Bone marrow (tissue), 2 donors: ENCODE results near the gene ARHGAP8.
"Not testable (repeated sequence)": the region's sequence is repeated elsewhere in the genome, so short reads cannot be mapped to it uniquely, and the experiment has no call there.

Source experiments
- DNase-seq, 2 donors: peaks; one replicate each; lab custom pipeline; 2025; lab: John Stamatoyannopoulos, UW

The ARHGAP8 gene

DNA sequence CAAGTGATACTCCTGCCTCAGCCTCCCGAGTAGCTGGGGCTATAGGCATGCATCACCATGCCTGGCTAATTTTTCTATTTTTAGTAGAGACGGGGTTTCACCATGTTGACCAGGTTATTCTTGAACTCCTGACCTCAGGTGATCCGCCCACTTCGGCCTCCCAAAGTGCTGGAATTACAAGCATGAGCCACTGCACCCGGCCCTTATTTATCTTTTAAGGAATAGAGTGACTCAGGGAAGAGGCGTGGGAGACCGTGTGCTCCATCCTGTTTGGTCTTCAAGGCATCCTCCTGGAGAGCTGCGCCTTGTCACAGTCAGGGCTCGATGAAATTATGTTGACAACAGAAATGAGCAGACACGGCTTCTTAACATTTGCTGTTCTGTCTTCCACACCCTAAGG is 12.7 kb upstream of the ARHGAP8 start:
- DNase-seq, result not testable (repeated sequence)

DNA sequence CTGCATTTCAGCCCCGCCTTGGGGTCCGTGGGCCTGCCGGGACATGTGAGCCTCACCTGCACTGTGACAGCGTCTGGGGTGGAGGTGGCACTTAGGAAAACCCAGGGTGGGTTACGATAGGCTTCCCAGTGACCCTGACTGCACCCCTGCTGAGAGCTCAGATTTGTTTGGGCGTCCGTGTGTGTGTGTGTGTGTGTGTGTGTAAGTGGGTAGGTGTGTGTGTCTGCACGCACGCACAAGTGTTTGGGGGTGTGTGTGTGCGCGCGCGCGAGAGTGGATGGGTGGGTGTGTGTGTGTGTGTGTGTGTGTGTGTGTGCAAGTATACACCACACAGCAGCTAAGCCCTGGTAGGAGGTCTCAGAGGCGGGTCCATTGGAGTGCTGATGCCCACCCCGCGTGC is 12.1 kb upstream of the ARHGAP8 start:
- no peak for DNase-seq

DNA sequence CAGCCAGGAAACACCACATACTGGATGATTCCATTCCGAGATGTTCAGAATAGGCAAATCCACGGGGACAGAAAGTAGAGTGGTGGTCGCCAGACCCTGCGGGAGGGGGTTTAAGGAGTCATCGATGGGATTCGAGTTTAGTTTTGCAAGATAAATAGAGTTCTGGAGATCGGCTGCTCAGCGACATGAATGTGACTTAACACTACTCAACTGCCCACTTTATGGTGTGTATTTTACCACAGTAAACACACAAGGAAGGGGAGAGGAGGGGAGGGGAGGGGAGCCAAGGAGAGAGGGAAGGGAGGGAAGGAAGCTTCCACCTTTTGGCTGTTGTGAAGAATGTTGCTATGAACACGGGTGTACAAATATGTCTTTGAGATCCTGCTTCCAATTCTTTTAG is 10.4 kb upstream of the ARHGAP8 start:
- DNase-seq, result no peak

DNA sequence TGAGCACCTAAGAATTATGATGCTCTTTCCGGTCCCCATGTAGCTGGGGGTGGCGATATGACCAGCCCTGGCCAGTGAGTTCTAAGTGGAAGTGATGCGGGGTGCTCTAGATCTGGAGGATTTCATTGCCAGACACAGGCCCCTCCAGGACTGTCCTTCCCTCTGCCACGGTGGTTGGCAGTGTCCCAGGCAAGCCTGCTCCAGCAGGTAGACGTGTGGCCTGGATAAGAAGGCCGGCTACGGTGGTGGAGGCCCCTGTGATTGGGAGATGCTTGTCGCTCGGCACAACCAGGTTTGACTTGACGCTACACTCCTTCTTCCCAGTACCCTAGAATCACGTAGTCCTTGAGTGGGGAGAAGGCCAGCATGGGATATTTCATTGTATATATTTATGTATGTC is 9.1 kb upstream of the ARHGAP8 start:
- no peak for DNase-seq

DNA sequence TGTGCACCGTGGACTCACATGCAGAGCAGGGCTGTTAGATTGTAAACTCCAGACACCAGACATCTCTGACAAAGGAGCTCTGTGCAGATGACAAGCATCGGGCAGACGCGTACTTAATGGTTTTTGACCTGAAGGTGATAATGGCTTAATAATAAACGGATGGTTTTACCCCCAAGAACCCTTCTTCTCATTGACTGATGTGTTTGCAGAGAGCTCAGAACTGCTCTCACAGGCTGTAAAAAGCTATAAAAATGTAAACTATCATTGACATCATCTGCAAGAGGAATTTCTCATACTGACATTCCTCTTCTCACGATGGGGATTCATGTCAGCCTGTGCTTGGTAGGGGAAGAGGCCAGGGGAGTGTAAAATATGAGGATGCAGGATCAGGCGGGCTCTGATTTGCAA is 8.6 kb upstream of the ARHGAP8 start:
- no peak for DNase-seq

DNA sequence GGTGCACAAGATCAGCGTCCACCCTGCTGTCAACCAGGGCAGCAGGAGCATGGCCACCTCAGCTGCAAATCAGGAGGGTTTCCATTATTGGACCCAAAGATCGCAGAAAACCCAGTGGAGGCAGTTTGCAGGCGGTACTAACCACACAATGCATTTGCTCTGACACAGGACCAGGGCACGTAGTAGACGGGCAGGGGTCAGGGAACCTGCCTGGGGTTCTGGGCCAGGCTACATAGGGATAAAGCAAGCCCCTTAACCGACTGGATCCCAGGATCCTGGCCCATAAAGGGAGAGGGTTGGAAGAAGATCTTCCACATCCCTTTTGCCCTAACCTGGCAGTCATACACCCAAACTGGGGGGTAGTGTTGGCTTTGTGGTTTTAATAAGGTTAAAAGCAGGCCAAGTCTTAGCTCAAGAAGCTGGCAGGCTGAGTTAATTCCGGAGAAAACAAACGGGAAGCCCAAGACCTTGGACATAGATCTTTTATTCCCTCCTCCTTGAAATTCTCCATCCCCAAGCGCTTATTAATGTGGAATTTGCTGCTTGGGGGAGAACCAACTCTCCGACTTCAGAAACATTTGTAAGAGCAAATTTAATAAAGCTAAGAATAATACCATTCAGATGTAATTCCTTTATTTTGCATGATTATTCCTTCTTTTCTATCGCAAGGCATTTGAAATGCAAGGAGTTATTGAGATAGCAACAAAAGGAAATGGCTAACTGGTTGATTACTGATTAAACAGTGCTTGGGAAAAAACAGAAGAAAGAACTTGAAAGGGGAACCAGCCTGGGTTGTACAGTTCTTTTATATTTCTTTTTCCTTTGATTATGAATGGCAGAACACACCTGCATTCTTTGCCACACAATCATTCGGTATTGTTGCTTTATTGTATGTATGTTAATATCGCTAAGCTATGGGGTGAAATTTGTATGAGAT is 6.3 kb upstream of the ARHGAP8 start:
- DNase-seq, result no peak

DNA sequence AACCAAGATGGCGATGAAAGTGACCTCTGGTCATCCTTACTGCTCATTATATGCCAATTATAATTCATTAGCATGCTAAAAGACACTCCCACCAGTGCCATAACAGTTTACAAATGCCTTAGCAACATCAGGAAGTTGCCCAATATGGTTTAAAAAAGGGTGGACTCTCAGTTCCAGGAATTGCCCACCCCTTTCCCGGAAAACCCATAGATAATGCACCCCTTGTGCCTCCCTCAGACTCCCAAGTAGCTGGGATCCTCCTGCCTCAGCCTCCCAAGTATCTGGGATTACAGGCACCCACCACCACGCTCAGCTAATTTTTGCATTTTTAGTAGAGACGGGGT is 4.6 kb upstream of the ARHGAP8 start:
- not testable (repeated sequence) for DNase-seq

DNA sequence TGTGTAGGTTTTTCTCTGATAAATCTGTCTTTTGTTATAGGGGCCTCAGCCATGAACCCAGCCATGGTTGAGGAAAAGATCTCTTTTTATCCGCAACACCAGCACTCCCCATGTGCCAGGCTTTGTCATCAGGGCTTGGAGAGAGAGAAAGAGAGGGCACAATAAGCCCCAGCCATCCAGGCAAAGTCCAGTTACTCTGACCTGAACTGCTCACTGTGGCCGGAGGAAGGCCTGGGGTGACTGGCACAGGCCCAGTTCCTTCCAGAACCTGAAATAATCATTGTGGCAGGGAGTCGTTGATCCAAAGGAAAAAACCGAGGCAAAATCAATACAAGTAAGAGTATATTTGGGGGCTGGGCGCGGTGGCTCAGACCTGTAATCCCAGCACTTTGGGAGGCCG is 3.9 kb upstream of the ARHGAP8 start:
- no peak for DNase-seq

DNA sequence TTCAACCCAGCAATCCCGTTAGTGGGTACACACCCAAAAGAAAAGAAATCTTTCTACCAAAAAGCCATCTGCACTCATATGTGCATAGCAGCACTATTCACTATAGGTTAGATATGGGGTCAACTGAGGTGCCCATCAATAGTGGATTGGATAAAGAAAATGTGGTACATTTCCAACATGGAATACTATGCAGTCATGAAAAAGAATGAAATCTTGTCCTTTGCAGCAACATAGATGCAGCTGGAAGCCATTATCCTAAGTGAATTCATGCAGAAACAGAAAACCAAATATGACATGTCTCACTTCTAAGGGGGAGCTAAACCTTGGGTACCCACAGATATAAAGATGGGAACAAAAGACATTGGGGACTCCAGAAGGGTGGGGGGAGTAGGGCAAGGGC is 1.9 kb upstream of the ARHGAP8 start:
- no peak for DNase-seq

DNA sequence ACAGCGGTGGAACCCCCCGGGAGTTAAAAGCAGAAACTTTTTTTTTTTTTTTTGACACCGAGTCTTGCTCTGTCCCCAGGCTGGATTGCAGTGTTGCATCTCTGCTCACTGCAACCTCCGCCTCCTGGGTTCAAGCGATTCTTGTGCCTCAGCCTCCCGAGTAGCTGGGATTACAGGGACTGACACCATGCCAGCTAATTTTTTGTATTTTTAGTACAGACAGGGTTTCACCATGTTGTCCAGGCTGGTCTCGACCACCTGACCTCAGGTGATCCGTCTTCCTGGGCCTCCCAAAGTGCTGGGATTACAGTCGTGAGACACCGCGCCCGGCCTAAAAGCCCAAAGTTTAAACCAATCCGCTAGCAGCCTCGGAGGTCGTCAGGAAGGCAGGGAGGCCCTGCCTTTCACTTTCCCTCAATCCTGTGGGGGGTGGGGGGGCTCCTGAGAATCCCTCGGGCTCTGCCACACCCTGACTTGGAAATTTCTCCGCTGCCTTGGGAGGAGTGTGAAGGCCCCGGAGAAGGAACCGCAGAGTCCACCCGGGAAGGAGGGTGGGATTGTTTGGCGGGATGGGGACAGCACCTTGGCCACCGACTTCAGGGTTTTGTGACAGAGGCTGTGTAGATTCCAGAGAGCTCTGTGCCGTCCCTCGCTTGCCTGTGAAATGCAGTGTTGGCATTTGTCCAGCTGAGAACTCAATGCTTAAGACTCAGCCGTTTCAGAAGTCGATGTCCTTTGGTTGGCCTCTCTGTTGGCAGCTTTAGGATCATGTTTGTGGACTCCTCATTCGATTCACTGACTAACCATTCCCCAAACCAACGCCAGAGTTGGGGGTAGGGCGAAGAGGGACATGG is 1.0 kb downstream of the ARHGAP8 start:
- no peak for DNase-seq

DNA sequence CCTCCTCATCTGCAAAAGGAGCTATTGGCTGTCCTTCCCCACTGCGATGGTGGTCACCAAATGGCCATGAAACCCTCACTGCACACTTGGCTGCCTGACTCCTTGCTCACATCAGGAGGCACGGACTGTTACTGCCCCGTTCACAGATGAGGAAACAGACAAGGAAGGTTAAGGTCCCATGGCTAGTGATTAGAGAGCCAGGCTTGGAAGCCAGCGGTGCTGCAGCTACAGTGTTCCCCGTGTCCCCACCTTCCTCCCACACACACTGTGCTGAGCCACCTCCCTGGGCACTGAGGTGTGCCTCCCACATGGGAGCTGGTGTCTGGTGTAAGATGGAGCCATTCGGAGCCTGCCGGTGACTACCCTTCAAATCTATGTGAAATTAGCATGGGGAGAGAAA is 2.6 kb downstream of the ARHGAP8 start:
- no peak for DNase-seq

DNA sequence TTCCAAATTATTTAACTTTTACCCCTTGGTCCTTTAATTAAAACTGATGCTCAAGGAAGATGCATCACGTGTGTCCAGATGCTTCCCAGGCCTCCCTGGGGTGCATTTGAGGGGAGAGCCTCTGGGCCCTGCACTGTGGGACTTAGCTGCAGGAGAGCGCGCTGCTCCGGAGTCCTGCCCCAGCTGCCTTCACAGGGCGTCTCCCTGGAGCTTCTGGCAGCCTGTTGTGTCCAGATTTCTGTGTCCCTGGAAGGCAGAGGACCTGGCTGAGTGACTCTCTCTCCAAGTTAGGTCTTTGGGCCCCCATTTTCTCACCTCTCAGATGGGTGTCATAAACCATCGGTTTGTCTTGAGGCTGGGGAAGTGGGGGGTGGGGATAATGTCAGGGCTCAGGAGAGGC is 3.0 kb downstream of the ARHGAP8 start:
- no peak for DNase-seq

DNA sequence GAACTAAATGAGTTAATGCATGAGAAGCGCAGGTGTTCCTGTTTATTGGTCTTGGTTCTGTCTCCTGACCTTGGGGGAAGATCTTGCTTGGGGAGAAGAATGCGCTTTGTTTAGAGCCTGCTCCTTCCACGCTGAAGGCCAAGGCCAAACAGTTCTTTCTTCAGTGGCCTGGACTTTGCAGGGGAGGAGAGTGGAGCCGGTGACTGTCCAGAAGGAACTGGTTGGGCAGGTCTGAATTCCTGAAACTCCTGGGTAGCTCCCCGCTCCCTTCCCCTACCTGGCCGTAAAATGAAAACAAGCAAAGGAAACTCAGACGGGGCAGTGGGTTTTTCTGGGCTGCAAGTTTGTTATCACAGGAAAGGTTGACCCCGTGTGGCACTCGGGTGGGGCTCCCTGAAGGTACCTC is 3.6 kb downstream of the ARHGAP8 start:
- DNase-seq, result no peak

DNA sequence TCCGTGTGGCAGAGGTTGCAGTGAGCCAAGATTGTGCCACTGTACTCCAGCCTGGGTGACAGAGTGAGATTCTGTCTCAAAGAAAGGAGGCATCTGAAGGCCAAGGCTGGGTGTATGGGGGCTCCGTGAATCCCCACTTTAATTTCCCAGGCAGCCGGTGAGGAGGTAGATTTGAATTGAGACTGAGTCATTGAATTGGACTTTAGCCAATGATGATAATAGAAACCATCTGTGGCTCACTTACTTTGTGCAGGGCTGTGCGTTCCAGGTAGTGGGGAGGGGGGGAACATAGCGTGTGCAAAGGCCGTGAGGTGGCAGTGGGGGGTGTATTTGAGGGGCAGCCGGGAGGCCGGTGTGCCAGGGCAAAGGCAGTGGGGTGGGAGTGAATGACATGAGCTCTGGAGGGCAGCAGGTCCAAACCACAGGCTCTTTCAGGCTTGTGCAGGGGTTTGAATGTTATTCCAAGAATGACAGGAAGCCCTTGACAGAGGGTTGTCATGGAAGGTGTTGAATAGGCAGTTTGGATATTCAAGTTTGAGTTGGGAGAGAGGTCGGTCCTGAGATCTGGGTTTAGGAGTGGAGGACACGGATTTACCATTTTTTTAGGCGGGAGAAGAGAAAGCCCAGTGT is 6.1 kb downstream of the ARHGAP8 start:
- DNase-seq, result no peak

DNA sequence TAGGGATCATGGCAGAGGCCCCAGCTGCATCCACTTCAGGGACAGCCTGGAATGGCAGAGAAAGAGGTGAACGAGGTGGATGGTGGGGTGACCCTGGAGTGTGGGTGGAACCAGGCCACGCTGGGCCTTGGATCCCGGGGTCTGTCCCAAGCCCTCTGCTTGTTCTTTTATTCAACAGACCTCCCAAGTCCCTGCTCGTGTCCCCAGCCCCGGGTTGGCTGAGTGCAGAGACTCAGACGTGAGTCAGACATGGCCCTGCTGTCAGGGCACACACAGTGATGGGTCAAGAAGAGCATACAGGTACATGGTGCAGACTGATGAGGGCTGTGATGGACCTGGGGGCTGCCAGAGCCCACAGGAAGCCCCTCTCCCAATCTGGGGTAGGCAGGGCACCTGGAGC is 6.6 kb downstream of the ARHGAP8 start:
- DNase-seq, result no peak

DNA sequence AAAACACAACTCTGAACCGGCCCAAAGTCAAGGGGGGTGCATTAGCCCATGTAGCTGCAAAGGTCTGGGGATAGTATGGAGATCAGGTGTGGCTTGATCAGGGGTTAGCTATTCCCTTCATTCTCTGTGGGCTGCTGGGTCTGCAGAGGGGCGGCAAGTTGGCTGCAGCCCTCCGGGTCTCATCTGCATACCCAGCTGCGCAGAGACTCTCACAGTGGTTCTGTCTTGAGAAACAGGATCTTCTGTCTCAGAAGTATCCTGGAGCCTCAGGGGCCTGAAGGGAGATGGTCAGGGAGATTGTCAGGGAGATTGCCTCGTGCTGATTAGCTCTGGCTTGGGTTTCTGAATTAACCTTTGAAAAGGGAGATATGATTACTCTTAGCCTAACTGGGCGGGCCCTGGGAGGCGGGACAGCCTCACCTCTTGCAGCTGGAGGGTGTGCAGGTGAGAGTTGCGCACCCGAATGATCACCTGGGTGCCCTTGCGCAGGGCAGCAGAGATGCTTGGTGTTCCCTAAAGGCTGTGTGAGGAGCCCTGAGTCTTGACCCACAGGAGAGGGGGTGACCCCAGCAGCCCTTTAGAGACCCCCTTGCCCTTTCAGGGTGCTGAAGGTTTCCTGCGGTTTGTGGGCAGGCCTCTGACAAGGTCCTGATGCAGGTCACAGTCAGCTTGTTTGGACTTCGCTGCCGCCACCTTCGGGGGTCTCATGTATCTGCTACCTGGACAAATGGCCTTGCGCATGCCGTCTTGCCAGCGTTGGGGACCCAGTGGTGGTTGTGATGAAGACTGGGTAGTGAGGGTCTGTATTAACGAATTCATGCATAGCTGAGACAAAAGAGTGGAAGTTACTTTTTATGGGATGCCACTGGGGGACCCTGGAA is 7.3 kb downstream of the ARHGAP8 start:
- DNase-seq, result no peak

DNA sequence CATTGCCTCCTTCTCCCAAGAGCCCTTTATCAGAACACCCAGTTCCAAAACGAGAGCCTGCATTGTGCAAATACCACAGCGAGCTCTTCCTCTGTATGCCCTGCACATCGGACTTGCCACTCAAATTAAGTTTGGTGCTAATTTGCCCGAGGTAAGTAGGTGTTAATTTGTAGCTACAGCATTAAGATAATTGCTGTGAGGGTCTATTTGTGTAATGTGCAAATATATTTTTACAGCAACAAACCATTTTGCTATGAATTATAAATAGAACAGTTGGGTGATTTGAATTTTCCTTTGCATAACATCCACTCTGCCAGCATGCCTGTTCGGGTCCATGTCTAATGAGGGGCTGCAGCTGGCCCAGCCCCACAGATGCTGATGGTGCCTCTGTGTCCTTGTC is 8.1 kb downstream of the ARHGAP8 start:
- DNase-seq, result no peak

DNA sequence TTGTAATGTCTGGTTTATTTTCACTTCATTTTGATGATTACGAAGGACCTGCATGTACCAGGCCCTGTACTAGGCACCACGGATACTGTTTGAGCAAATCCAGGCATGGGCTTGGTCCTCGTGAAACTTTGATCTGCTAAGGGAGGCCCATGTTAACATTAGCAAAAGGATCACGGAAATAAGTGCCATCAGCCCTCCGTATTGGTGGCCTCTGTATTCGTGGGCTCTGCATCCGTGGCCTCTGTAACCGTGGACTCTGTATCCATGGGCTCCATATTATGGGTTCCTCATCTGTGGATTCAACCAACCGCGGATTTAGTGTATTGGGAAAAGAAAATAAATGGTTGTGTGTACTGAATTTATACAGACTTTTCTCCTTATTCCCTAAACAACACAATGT is 8.7 kb downstream of the ARHGAP8 start:
- no peak for DNase-seq

DNA sequence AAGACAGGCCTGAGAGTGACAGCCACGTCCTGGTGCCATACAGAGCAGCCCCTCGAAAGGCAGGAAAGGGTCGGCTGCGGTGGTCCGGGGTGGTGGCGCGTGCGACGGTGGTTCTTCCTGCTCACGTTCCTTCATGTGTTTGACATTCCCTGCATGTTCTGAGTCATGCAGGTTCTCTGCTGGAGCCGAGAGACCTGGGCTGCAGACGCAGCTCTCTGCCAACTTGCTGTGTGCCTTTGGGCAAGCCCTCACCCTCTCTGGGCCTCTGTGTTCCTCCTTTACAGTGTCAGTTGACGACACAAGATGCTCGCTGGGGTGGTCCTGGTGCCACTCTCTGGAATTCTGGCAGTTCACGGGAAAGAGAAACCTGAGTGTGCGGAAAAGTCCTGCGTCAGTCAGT is 12.0 kb downstream of the ARHGAP8 start:
- DNase-seq, result no peak

DNA sequence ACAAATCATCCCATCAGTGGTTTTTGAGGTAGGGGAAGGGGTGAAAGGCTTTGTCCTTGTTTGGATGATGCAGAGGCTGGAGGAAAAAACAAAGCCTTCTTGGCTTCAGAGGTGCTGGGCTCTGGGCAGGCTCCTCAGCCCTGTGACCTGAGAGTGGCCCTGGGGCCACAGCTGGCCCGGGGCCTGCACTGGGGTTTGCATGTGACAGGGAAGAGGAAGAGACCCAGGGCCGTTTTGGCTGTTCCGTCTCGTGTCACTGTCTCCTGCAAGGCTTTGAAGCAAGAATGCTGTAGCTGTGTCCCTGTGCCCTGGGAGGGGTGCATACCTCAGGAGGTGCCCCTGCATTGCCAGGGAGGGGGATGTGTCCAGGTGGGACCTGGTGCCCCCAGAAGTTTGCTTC is 12.6 kb downstream of the ARHGAP8 start:
- no peak for DNase-seq

DNA sequence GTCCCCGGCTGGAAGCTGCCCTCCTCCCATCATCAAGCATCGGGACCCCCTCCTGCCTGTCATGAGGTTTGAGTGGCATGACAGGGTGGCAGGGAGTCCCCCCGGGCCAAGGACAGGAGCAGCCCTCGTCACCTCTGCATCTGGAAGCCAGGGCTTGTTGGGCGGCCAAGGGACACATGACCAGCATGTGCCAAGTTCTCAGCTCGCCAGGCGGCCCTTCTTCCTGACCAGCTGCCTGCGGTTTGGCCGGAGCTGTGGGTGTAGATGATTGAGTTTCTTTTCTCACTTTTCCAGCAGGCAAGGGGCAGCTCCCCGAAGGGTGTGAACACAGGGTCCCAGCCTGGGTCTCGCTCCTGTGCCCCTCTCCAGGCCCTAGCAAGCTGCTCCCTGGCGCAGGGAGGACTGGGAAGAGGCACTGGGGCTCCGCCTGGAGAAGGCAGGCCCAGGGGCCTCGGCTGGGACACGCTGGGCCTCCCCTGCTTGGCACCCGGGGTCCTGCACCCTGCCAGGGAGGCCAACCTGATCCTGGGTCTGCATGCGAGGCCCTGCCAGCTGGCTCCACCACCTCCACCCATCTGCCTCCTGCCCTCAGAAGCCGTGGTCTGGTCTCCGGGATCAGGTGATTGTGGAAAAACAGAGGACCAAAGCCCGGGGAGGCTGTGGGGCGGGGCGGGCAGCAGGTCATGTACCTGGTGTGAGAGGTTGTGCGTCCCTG is 13.4 kb downstream of the ARHGAP8 start:
- no peak for DNase-seq
